K562 (cell line): Measurements from ENCODE around the gene YES1. TPM values are rescaled to one million over a fixed set of nuclear protein-coding genes. Genes with fewer than 3 reads are reported as not detected.
A peak's percentile ranks its signal among the peaks of the same experiment; 100 is the strongest.

Experiments used
- CHD1 ChIP-seq: fragments of 200-600 bp; sonication (generic); IDR thresholded peaks from one replicate; pipeline ENCODE4 v1.6.1; 2012; ENCODE audit warnings: mild to moderate bottlenecking, moderate library complexity, low read length, inconsistent platforms
- CXXC5 ChIP-seq: fragments of 250-450 bp; sonication (Bioruptor Pico); IDR thresholded peaks from 2 replicates; pipeline ENCODE4 v1.8.0; 2022; ENCODE audit warnings: inconsistent platforms, mild to moderate bottlenecking, moderate library complexity
- ELF4 ChIP-seq: fragments of 450-650 bp; formaldehyde crosslinking; IDR thresholded peaks from 2 replicates; pipeline ENCODE4 v1.4.0; 2022; ENCODE audit warnings: missing genetic modification characterization
- HDAC2 ChIP-seq: fragments of 450-650 bp; IDR thresholded peaks from 2 replicates; pipeline ENCODE4 v1.6.1; 2016; ENCODE audit warnings: mild to moderate bottlenecking
- HDAC8 ChIP-seq: fragments of 450-650 bp; IDR thresholded peaks from 2 replicates; pipeline ENCODE4 v1.6.1; 2016; ENCODE audit warnings: mild to moderate bottlenecking, missing genetic modification characterization, moderate library complexity, missing compliant biosample characterization
- MITF ChIP-seq: IDR thresholded peaks from 2 replicates; pipeline ENCODE4 v1.6.1; 2014; ENCODE audit warnings: antibody characterized with exemption
- MXI1 ChIP-seq: IDR thresholded peaks from 2 replicates; pipeline ENCODE4 v1.6.1; 2011; ENCODE audit warnings: low read depth, mild to moderate bottlenecking, improper control_type of control experiment, low read length
- PCBP2 ChIP-seq: fragments of 200-400 bp; formaldehyde crosslinking; IDR thresholded peaks from 2 replicates; pipeline ENCODE4 v1.6.1; 2018; ENCODE audit warnings: low read length, low read depth, mild to moderate bottlenecking, moderate library complexity; ENCODE audit not compliant: poor library complexity, severe bottlenecking
- RB1 ChIP-seq: fragments of 450-650 bp; IDR thresholded peaks from 2 replicates; pipeline ENCODE4 v1.6.1; 2017; ENCODE audit warnings: low read depth, mild to moderate bottlenecking
- RFX1 ChIP-seq: fragments of 450-650 bp; IDR thresholded peaks from 2 replicates; pipeline ENCODE4 v1.6.1; 2016; ENCODE audit warnings: mild to moderate bottlenecking, moderate library complexity
- SMARCB1 ChIP-seq: IDR thresholded peaks from 2 replicates; pipeline ENCODE4 v1.6.1; 2011; ENCODE audit warnings: improper control_type of control experiment, low read depth; ENCODE audit not compliant: insufficient read length
- SMARCC2 ChIP-seq: fragments of 450-650 bp; IDR thresholded peaks from 2 replicates; pipeline ENCODE4 v1.6.1; 2017; ENCODE audit warnings: antibody characterized with exemption, moderate library complexity, mild to moderate bottlenecking, low read depth
- SOX6 ChIP-seq: fragments of 450-650 bp; IDR thresholded peaks from 2 replicates; pipeline ENCODE4 v1.6.1; 2014; ENCODE audit warnings: mild to moderate bottlenecking
- SREBF1 ChIP-seq: fragments of 150-350 bp; IDR thresholded peaks from 2 replicates; pipeline ENCODE4 v1.6.1; 2014; ENCODE audit warnings: antibody characterized with exemption, low read depth, low read length, borderline replicate concordance
- STAG1 ChIP-seq: sonication (generic); formaldehyde crosslinking; IDR thresholded peaks from 2 replicates; pipeline ENCODE4 v1.5.0; 2020; ENCODE audit warnings: missing genetic modification reagents, borderline replicate concordance
- TAF9B ChIP-seq: fragments of 450-650 bp; IDR thresholded peaks from 2 replicates; pipeline ENCODE4 v1.6.1; 2018; ENCODE audit warnings: mild to moderate bottlenecking; ENCODE audit not compliant: partially characterized antibody
- XRCC5 ChIP-seq: fragments of 200-400 bp; formaldehyde crosslinking; IDR thresholded peaks from 2 replicates; pipeline ENCODE4 v1.6.1; 2017; ENCODE audit warnings: low read depth, mild to moderate bottlenecking, low read length
- ZC3H4 ChIP-seq: sonication (generic); formaldehyde crosslinking; IDR thresholded peaks from 2 replicates; pipeline ENCODE4 v1.9.0; 2021; ENCODE audit warnings: missing genetic modification reagents, borderline replicate concordance
- ZNF140 ChIP-seq: fragments of 250-450 bp; sonication (Bioruptor Pico); IDR thresholded peaks from 2 replicates; pipeline ENCODE4 v1.8.0; 2021; ENCODE audit warnings: moderate library complexity, mild to moderate bottlenecking, inconsistent platforms
- ZNF165 ChIP-seq: fragments of 250-450 bp; sonication (Bioruptor Pico); IDR thresholded peaks from 2 replicates; pipeline ENCODE4 v1.4.0; 2020; ENCODE audit warnings: borderline replicate concordance
- ZNF224 ChIP-seq: sonication (generic); formaldehyde crosslinking; IDR thresholded peaks from 2 replicates; pipeline ENCODE4 v1.8.0; 2022; ENCODE audit warnings: mild to moderate bottlenecking, missing genetic modification reagents
- ZNF354B ChIP-seq: fragments of 250-450 bp; sonication (Bioruptor Pico); IDR thresholded peaks from 2 replicates; pipeline ENCODE4 v1.4.0; 2020
- ZNF79 ChIP-seq: fragments of 250-450 bp; sonication (Bioruptor Pico); IDR thresholded peaks from 2 replicates; pipeline ENCODE4 v1.4.0; 2020; ENCODE audit warnings: low read depth, mild to moderate bottlenecking, moderate library complexity
- ZSCAN29 ChIP-seq: fragments of 450-650 bp; IDR thresholded peaks from 2 replicates; pipeline ENCODE4 v1.6.1; 2017
- polyA plus RNA-seq, 8 experiments: library from polyadenylated mRNA; depleted of rRNA in 4 of 8; stranded (reverse) in 5 of 8; unstranded in 3 of 8; fragments of >200 nt; fragmentation: Nextera tagmentation in 2 of 8; fragmentation: Illumina TruSeq in 1 of 8; extraction: Ambion mirVana in 2 of 8; extraction: Trizol in 1 of 8; gene quantifications; 2 replicates each; pipeline versions ENCODE4 v1.2.1 to v1.2.3, GENCODE V29; 2011 to 2014; ENCODE audit warnings: inconsistent platforms in 1 of 8, missing spikeins in 1 of 8
- total RNA-seq, 7 experiments: library from RNA; depleted of rRNA in 6 of 7; stranded (reverse); fragments of >200 nt in 6 of 7; fragmentation: Illumina TruSeq in 2 of 7; extraction: Trizol in 2 of 7; gene quantifications; 2 replicates each; pipeline versions ENCODE4 v1.2.1 to v1.2.3, GENCODE V29; 2011 to 2021; ENCODE audit warnings: low replicate concordance in 1 of 7
- TF ChIP-seq, protein P1 (sequence below): sonication (generic); formaldehyde crosslinking; IDR thresholded peaks from 2 replicates; pipeline ENCODE4 v1.8.0; 2022; ENCODE audit warnings: missing genetic modification reagents, mild to moderate bottlenecking, borderline replicate concordance
- TF ChIP-seq, protein P2 (sequence below): fragments of 450-650 bp; IDR thresholded peaks from one replicate; pipeline ENCODE4 v1.6.1; 2018; ENCODE audit warnings: mild to moderate bottlenecking, moderate library complexity; ENCODE audit not compliant: partially characterized antibody

YES1 gene
- total and polyA plus RNA-seq, 9 of the 15 experiments (the other 6 are each of a cell fraction or from before 2014, with no cell fraction given): 37.2 to 115 (median 77.7) TPM

DNA sequence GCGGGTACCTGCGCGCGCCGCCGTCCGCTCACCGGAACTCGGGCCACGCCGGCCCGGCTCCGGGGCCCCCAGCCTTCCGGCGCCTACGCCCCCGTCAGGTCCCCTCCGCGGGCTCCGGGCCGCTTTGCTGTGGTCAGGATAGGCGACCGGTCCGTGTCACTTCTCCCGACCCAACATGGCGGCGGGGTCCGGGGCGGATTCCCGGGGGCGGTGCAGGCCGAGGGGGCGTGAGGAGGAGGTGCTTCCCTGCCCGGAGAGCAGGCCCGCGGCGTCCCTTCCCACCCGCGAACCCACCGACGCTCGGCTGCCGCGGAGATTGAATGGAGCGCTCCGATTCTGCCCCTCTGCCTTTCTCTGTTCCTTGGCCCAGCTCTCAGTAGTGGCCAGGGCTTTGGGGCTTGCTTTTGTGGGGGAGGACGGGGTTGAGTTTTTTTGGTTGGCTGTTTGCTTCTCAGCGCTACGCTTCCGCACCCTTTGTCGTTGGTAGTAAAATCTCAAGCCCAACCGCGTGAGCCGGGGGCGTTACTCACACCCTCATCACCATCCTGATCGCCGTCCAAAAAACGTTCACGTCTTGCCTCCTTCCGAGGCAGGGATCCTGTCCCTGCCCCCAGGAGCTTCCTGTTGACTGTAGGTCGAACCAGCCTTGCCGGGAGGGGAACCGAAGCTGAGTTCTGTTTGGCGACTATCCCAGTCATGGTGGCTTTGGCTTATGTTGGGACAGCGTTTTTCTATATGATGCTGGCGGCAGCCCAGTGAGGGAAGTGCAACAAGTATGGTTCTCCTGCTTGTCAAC lies 532 bp upstream of the YES1 start (continued):
- TF ChIP-seq RFX1 (no peak), ZSCAN29 (0 out of 2 replicates have a peak, but pooled peaks have one; percentile 20), XRCC5 (peak; percentile 80), ZNF165 (no peak), ZNF140 (no peak), CHD1 (peak; percentile 55), CXXC5 (CRISPR knock-in tag) (peak; percentile 87), ZC3H4 (CRISPR knock-in tag) (no peak), SREBF1 (no peak), SMARCB1 (no peak), SOX6 (peak; percentile 32; the same call in 1 of the 2 replicates), HDAC2 (peak; percentile 71), MXI1 (peak; percentile 7; the same call in 1 of the 2 replicates), RB1 (no peak), ZNF224 (CRISPR knock-in tag) (no peak), ZNF79 (0 out of 2 replicates have a peak, but pooled peaks have one; percentile 38), PCBP2 (no peak), ZNF354B (0 out of 2 replicates have a peak, but pooled peaks have one; percentile 23), MITF (no peak), ELF4 (CRISPR knock-in tag) (peak; percentile 63; the same call in 1 of the 2 replicates), STAG1 (CRISPR knock-in tag) (no peak), SMARCC2 (no peak), HDAC8 (tag) (no peak), TAF9B (no peak)
- TF ChIP-seq, protein P1, sequence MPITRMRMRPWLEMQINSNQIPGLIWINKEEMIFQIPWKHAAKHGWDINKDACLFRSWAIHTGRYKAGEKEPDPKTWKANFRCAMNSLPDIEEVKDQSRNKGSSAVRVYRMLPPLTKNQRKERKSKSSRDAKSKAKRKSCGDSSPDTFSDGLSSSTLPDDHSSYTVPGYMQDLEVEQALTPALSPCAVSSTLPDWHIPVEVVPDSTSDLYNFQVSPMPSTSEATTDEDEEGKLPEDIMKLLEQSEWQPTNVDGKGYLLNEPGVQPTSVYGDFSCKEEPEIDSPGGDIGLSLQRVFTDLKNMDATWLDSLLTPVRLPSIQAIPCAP (CRISPR knock-in tag): no peak
- TF ChIP-seq, protein P2, sequence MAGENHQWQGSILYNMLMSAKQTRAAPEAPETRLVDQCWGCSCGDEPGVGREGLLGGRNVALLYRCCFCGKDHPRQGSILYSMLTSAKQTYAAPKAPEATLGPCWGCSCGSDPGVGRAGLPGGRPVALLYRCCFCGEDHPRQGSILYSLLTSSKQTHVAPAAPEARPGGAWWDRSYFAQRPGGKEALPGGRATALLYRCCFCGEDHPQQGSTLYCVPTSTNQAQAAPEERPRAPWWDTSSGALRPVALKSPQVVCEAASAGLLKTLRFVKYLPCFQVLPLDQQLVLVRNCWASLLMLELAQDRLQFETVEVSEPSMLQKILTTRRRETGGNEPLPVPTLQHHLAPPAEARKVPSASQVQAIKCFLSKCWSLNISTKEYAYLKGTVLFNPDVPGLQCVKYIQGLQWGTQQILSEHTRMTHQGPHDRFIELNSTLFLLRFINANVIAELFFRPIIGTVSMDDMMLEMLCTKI: no peak
